ENCODE data around the gene PKP4. TPM values are rescaled to one million over a fixed set of nuclear protein-coding genes. Genes with fewer than 3 reads are reported as not detected.
"Not testable (repeated sequence)": the region's sequence is repeated elsewhere in the genome, so short reads cannot be mapped to it uniquely, and the experiment has no call there.

PKP4 gene
- total and polyA plus RNA-seq, 2 donors = 22.5 to 24.9 TPM

GRCh38 chr2:158702740-158703139 lies 246.0 kb downstream of the PKP4 start:
- 79% methylated on average over 9 of the region's 9 CpGs for WGBS
- DNase-seq (ENCODE audit: low read depth in 6 of 9, low spot score in 9 of 9) = no peak
- H3K4me1 ChIP-seq (ENCODE audit: control insufficient read depth in 2 of 2, insufficient read depth in 2 of 2, low read length in 2 of 2) = no peaks in the 10 kb centered on the region
- H3K36me3 ChIP-seq (ENCODE audit: control insufficient read depth in 2 of 2, insufficient read depth in 2 of 2, low read length in 1 of 2) = no peaks in the 10 kb centered on the region
- H3K9me3 ChIP-seq (ENCODE audit: control insufficient read depth in 2 of 2, insufficient read depth in 1 of 2, low read length in 1 of 2) = no peaks in the 10 kb centered on the region
- no peaks in the 10 kb centered on the region for H3K27me3 ChIP-seq (ENCODE audit: control insufficient read depth in 2 of 2, insufficient read depth in 1 of 2, low read length in 1 of 2)
- no peak overlapping the region for H3K4me3 ChIP-seq (ENCODE audit: low read length in 2 of 2)
- H3K27ac ChIP-seq (ENCODE audit: low read depth in 1 of 2, low read length in 1 of 2) = no peak overlapping the region

- H3K36me3 ChIP-seq (ENCODE audit: control insufficient read depth in 2 of 2, insufficient read depth in 2 of 2, low read length in 1 of 2); DNase-seq (ENCODE audit: low read depth in 6 of 9, low spot score in 9 of 9); H3K27me3 ChIP-seq (ENCODE audit: control insufficient read depth in 2 of 2, insufficient read depth in 1 of 2, low read length in 1 of 2); H3K4me1 ChIP-seq (ENCODE audit: control insufficient read depth in 2 of 2, insufficient read depth in 2 of 2, low read length in 2 of 2); H3K27ac ChIP-seq (ENCODE audit: low read depth in 1 of 2, low read length in 1 of 2); H3K4me3 ChIP-seq (ENCODE audit: low read length in 2 of 2); H3K9me3 ChIP-seq (ENCODE audit: control insufficient read depth in 2 of 2, insufficient read depth in 1 of 2, low read length in 1 of 2): not testable (repeated sequence)
- 96% methylated on average over 8 of the region's 8 CpGs for WGBS
Observed at GRCh38 chr2:158704724-158705465, 248.1 kb downstream of the PKP4 start.

GRCh38 chr2:158712791-158713522 lies 256.2 kb downstream of the PKP4 start:
- WGBS = 98% methylated on average over 5 of the region's 5 CpGs
- Histone ChIP-seq H3K27me3 (ENCODE audit: control insufficient read depth in 2 of 2, insufficient read depth in 1 of 2, low read length in 1 of 2) (no peaks in the 10 kb centered on the region), H3K4me3 (ENCODE audit: low read length in 2 of 2) (no peak overlapping the region), H3K9me3 (ENCODE audit: control insufficient read depth in 2 of 2, insufficient read depth in 1 of 2, low read length in 1 of 2) (peaks cover 0 to 5% of the 10 kb centered on the region in 2 donors), H3K27ac (ENCODE audit: low read depth in 1 of 2, low read length in 1 of 2) (no peak overlapping the region), H3K4me1 (ENCODE audit: control insufficient read depth in 2 of 2, insufficient read depth in 2 of 2, low read length in 2 of 2) (no peaks in the 10 kb centered on the region), H3K36me3 (ENCODE audit: control insufficient read depth in 2 of 2, insufficient read depth in 2 of 2, low read length in 1 of 2) (no peaks in the 10 kb centered on the region)
- no peak for DNase-seq (ENCODE audit: low read depth in 6 of 9, low spot score in 9 of 9)

GRCh38 chr2:158713523-158714138 lies 256.9 kb downstream of the PKP4 start:
- no peak for DNase-seq (ENCODE audit: low read depth in 6 of 9, low spot score in 9 of 9)
- 97% methylated on average over 2 of the region's 2 CpGs for WGBS
- no peak overlapping the region for H3K4me3 ChIP-seq (ENCODE audit: low read length in 2 of 2)
- H3K27ac ChIP-seq (ENCODE audit: low read depth in 1 of 2, low read length in 1 of 2) = no peak overlapping the region
- no peaks in the 10 kb centered on the region for H3K4me1 ChIP-seq (ENCODE audit: control insufficient read depth in 2 of 2, insufficient read depth in 2 of 2, low read length in 2 of 2)
- H3K36me3 ChIP-seq (ENCODE audit: control insufficient read depth in 2 of 2, insufficient read depth in 2 of 2, low read length in 1 of 2) = no peaks in the 10 kb centered on the region
- peaks cover 0 to 5% of the 10 kb centered on the region in 2 donors for H3K9me3 ChIP-seq (ENCODE audit: control insufficient read depth in 2 of 2, insufficient read depth in 1 of 2, low read length in 1 of 2)
- H3K27me3 ChIP-seq (ENCODE audit: control insufficient read depth in 2 of 2, insufficient read depth in 1 of 2, low read length in 1 of 2) = no peaks in the 10 kb centered on the region

- H3K4me3 ChIP-seq (ENCODE audit: low read length in 2 of 2) = no peak overlapping the region
- no peak for DNase-seq (ENCODE audit: low read depth in 6 of 9, low spot score in 9 of 9)
- no peaks in the 10 kb centered on the region for H3K27me3 ChIP-seq (ENCODE audit: control insufficient read depth in 2 of 2, insufficient read depth in 1 of 2, low read length in 1 of 2)
- H3K27ac ChIP-seq (ENCODE audit: low read depth in 1 of 2, low read length in 1 of 2) = no peak overlapping the region
- no peaks in the 10 kb centered on the region for H3K4me1 ChIP-seq (ENCODE audit: control insufficient read depth in 2 of 2, insufficient read depth in 2 of 2, low read length in 2 of 2)
- H3K9me3 ChIP-seq (ENCODE audit: control insufficient read depth in 2 of 2, insufficient read depth in 1 of 2, low read length in 1 of 2) = peaks cover 0 to 5% of the 10 kb centered on the region in 2 donors
- WGBS = 88% methylated on average over 4 of the region's 4 CpGs
- H3K36me3 ChIP-seq (ENCODE audit: control insufficient read depth in 2 of 2, insufficient read depth in 2 of 2, low read length in 1 of 2) = no peaks in the 10 kb centered on the region
Observed at GRCh38 chr2:158714420-158714819, 257.7 kb downstream of the PKP4 start.

- 95% methylated on average over 1 of the region's 1 CpG for WGBS
- H3K36me3 ChIP-seq (ENCODE audit: control insufficient read depth in 2 of 2, insufficient read depth in 2 of 2, low read length in 1 of 2) = no peaks in the 10 kb centered on the region
- H3K4me1 ChIP-seq (ENCODE audit: control insufficient read depth in 2 of 2, insufficient read depth in 2 of 2, low read length in 2 of 2) = no peaks in the 10 kb centered on the region
- peaks cover 0 to 5% of the 10 kb centered on the region in 2 donors for H3K9me3 ChIP-seq (ENCODE audit: control insufficient read depth in 2 of 2, insufficient read depth in 1 of 2, low read length in 1 of 2)
- no peak overlapping the region for H3K27ac ChIP-seq (ENCODE audit: low read depth in 1 of 2, low read length in 1 of 2)
- H3K27me3 ChIP-seq (ENCODE audit: control insufficient read depth in 2 of 2, insufficient read depth in 1 of 2, low read length in 1 of 2) = no peaks in the 10 kb centered on the region
- no peak for DNase-seq (ENCODE audit: low read depth in 6 of 9, low spot score in 9 of 9)
- H3K4me3 ChIP-seq (ENCODE audit: low read length in 2 of 2) = no peak overlapping the region
Observed at GRCh38 chr2:158715357-158715756, 258.6 kb downstream of the PKP4 start.

GRCh38 chr2:158716121-158716791 lies 259.5 kb downstream of the PKP4 start:
- peak overlapping the region; percentile 4 to 8 for H3K27ac ChIP-seq (ENCODE audit: low read depth in 1 of 2, low read length in 1 of 2)
- no peaks in the 10 kb centered on the region for H3K27me3 ChIP-seq (ENCODE audit: control insufficient read depth in 2 of 2, insufficient read depth in 1 of 2, low read length in 1 of 2)
- no peaks in the 10 kb centered on the region for H3K36me3 ChIP-seq (ENCODE audit: control insufficient read depth in 2 of 2, insufficient read depth in 2 of 2, low read length in 1 of 2)
- no peaks in the 10 kb centered on the region for H3K4me1 ChIP-seq (ENCODE audit: control insufficient read depth in 2 of 2, insufficient read depth in 2 of 2, low read length in 2 of 2)
- H3K4me3 ChIP-seq (ENCODE audit: low read length in 2 of 2) = no peak overlapping the region
- peaks cover 0 to 5% of the 10 kb centered on the region in 2 donors for H3K9me3 ChIP-seq (ENCODE audit: control insufficient read depth in 2 of 2, insufficient read depth in 1 of 2, low read length in 1 of 2)
- DNase-seq (ENCODE audit: low read depth in 6 of 9, low spot score in 9 of 9) = no peak
- 90% methylated on average over 5 of the region's 5 CpGs for WGBS

GRCh38 chr2:158716921-158717320 lies 260.2 kb downstream of the PKP4 start:
- Histone ChIP-seq H3K36me3 (ENCODE audit: control insufficient read depth in 2 of 2, insufficient read depth in 2 of 2, low read length in 1 of 2) (no peaks in the 10 kb centered on the region), H3K4me1 (ENCODE audit: control insufficient read depth in 2 of 2, insufficient read depth in 2 of 2, low read length in 2 of 2) (no peaks in the 10 kb centered on the region), H3K9me3 (ENCODE audit: control insufficient read depth in 2 of 2, insufficient read depth in 1 of 2, low read length in 1 of 2) (peaks cover 0 to 5% of the 10 kb centered on the region in 2 donors), H3K27ac (ENCODE audit: low read depth in 1 of 2, low read length in 1 of 2) (no peak overlapping the region), H3K27me3 (ENCODE audit: control insufficient read depth in 2 of 2, insufficient read depth in 1 of 2, low read length in 1 of 2) (no peaks in the 10 kb centered on the region), H3K4me3 (ENCODE audit: low read length in 2 of 2) (no peak overlapping the region)
- WGBS = 94% methylated on average over 10 of the region's 10 CpGs
- DNase-seq (ENCODE audit: low read depth in 6 of 9, low spot score in 9 of 9) = no peak

All from thymus (tissue), 11 donors.